A549 (cell line): ENCODE measurements around the gene PEX5. TPM values are rescaled to one million over a fixed set of nuclear protein-coding genes. Genes with fewer than 3 reads are reported as not detected.
A peak's percentile ranks its signal among the peaks of the same experiment; 100 is the strongest.
"Not testable (repeated sequence)": the region's sequence is repeated elsewhere in the genome, so short reads cannot be mapped to it uniquely, and the experiment has no call there.

Experiments used
- ATAC-seq, 2 experiments: fragments of 200-7000 bp in 1 of 2; fragments of >200 bp in 1 of 2; cut with Nextera tagmentation in 1 of 2; cut with Tn5 transposase in 1 of 2; 3 replicates each; pipeline versions ENCODE4 v1.8.0 to v1.9.1; 2018 to 2020; ENCODE audit warnings: mild to moderate bottlenecking in 1 of 2, moderate library complexity in 1 of 2
- CTCF ChIA-PET: fragments of 300-600 bp; sonication (Branson Sonifier 250); formaldehyde crosslinking; extraction: SDS; loops from one replicate; lab custom pipeline; 2021; ENCODE audit warnings: antibody characterized with exemption, inconsistent platforms; lab: Yijun Ruan, JAX
- POLR2A ChIA-PET: fragments of 350-600 bp; formaldehyde crosslinking; extraction: SDS; loops from one replicate; lab custom pipeline; 2021; ENCODE audit warnings: antibody characterized with exemption, inconsistent platforms; lab: Yijun Ruan, JAX
- DNase-seq, 2 experiments: peaks; one replicate each; pipeline versions ENCODE4 v3.0.0 to v3.0.0-alpha.2; 2011 to 2016; ENCODE audit warnings: low read depth in 1 of 2, low spot score in 1 of 2
- FAIRE-seq: peaks from 2 replicates; lab custom pipeline; 2011; peaks lifted over from hg19 to GRCh38; lab: Jason Lieb, UNC
- H3K27ac ChIP-seq, 2 experiments: fragments of >200 bp; sonication (Bioruptor Twin); formaldehyde crosslinking; 3 replicates each; pipeline ENCODE4 v1.5.1; 2016 to 2017
- H3K4me1 ChIP-seq: fragments of >200 bp; sonication (Bioruptor Twin); formaldehyde crosslinking; 3 replicates; pipeline ENCODE4 v1.6.1; 2016
- H3K4me2 ChIP-seq: fragments of >200 bp; sonication (Bioruptor Twin); formaldehyde crosslinking; 3 replicates; pipeline ENCODE4 v1.6.1; 2016
- H3K4me3 ChIP-seq: fragments of >200 bp; sonication (Bioruptor Twin); formaldehyde crosslinking; 3 replicates; pipeline ENCODE4 v1.5.1; 2016
- H3K9me3 ChIP-seq: fragments of >200 bp; sonication (Bioruptor Twin); formaldehyde crosslinking; 3 replicates; pipeline ENCODE4 v1.6.1; 2016
- BHLHE40 ChIP-seq: IDR thresholded peaks from 2 replicates; pipeline ENCODE4 v1.6.1; 2012; ENCODE audit warnings: low read depth, low read length, inconsistent platforms
- CBX2 ChIP-seq: fragments of 200-600 bp; sonication (generic); IDR thresholded peaks from 2 replicates; pipeline ENCODE4 v1.6.1; 2016; ENCODE audit warnings: low read depth, mild to moderate bottlenecking, borderline replicate concordance
- CEBPB ChIP-seq, 2 experiments: fragments of >200 bp in 1 of 2; sonication (Bioruptor Twin) in 1 of 2; formaldehyde crosslinking in 1 of 2; IDR thresholded peaks; 2 replicates each; pipeline ENCODE4 v1.6.1; 2012 to 2016
- CTCF ChIP-seq: fragments of >200 bp; sonication (Bioruptor Twin); formaldehyde crosslinking; IDR thresholded peaks from 3 replicates; pipeline ENCODE4 v1.5.1; 2016
- E2F6 ChIP-seq: IDR thresholded peaks from 2 replicates; pipeline ENCODE4 v1.6.1; 2012; ENCODE audit warnings: low read depth, borderline replicate concordance
- EHMT2 ChIP-seq: fragments of 200-600 bp; sonication (generic); IDR thresholded peaks from 2 replicates; pipeline ENCODE4 v1.6.1; 2016; ENCODE audit warnings: antibody characterized with exemption, low read depth, mild to moderate bottlenecking, moderate library complexity
- FOSB ChIP-seq: fragments of 250-450 bp; sonication (Bioruptor Pico); IDR thresholded peaks from 2 replicates; pipeline ENCODE4 v1.5.0; 2020; ENCODE audit warnings: mild to moderate bottlenecking, moderate library complexity
- FOSL2 ChIP-seq, 2 experiments: fragments of 450-650 bp in 1 of 2; fragments of >200 bp in 1 of 2; sonication (Bioruptor Twin) in 1 of 2; formaldehyde crosslinking; IDR thresholded peaks; 2 replicates each; pipeline versions ENCODE4 v1.5.0 to v1.6.1; 2016 to 2020; ENCODE audit warnings: mild to moderate bottlenecking in 1 of 2, moderate library complexity in 1 of 2
- FOXS1 ChIP-seq: fragments of 250-450 bp; sonication (Bioruptor Pico); IDR thresholded peaks from 2 replicates; pipeline ENCODE4 v1.5.0; 2020; ENCODE audit warnings: mild to moderate bottlenecking, moderate library complexity
- HES2 ChIP-seq: fragments of >200 bp; sonication (Bioruptor Twin); formaldehyde crosslinking; IDR thresholded peaks from 2 replicates; pipeline ENCODE4 v1.6.1; 2016
- HEYL ChIP-seq: fragments of 250-450 bp; sonication (Bioruptor Pico); IDR thresholded peaks from 2 replicates; pipeline ENCODE4 v1.8.0; 2021; ENCODE audit warnings: mild to moderate bottlenecking, moderate library complexity
- HOXA7 ChIP-seq: fragments of 250-450 bp; sonication (Bioruptor Pico); IDR thresholded peaks from 2 replicates; pipeline ENCODE4 v1.5.0; 2020; ENCODE audit warnings: mild to moderate bottlenecking, moderate library complexity
- HOXB5 ChIP-seq: fragments of 250-450 bp; sonication (Bioruptor Pico); IDR thresholded peaks from 2 replicates; pipeline ENCODE4 v1.5.0; 2020; ENCODE audit warnings: mild to moderate bottlenecking, moderate library complexity
- JUNB ChIP-seq: fragments of >200 bp; sonication (Bioruptor Twin); formaldehyde crosslinking; IDR thresholded peaks from 2 replicates; pipeline ENCODE4 v1.6.1; 2016
- KDM1A ChIP-seq: fragments of 200-600 bp; sonication (generic); IDR thresholded peaks from 2 replicates; pipeline ENCODE4 v1.6.1; 2016; ENCODE audit warnings: low read depth, mild to moderate bottlenecking
- KDM5A ChIP-seq: fragments of 200-600 bp; sonication (generic); IDR thresholded peaks from 2 replicates; pipeline ENCODE4 v1.6.1; 2016; ENCODE audit warnings: antibody characterized with exemption, mild to moderate bottlenecking
- MAX ChIP-seq: IDR thresholded peaks from 2 replicates; pipeline ENCODE4 v1.6.1; 2012
- PHF8 ChIP-seq: fragments of 200-600 bp; sonication (generic); IDR thresholded peaks from 2 replicates; pipeline ENCODE4 v1.6.1; 2016; ENCODE audit warnings: low read depth, mild to moderate bottlenecking, antibody characterized with exemption, moderate library complexity, borderline replicate concordance
- POLR2AphosphoS2 ChIP-seq: conservative IDR thresholded peaks from 2 replicates; pipeline ENCODE4 v1.6.1; 2012; ENCODE audit warnings: low read length, improper control_type of control experiment, inconsistent platforms
- RAD21 ChIP-seq, 2 experiments: fragments of >200 bp in 1 of 2; sonication (Bioruptor Twin) in 1 of 2; formaldehyde crosslinking in 1 of 2; IDR thresholded peaks in 1 of 2; conservative IDR thresholded peaks in 1 of 2; 2 replicates in 1 of 2; 3 replicates in 1 of 2; pipeline ENCODE4 v1.6.1; 2012 to 2018; ENCODE audit warnings: inconsistent platforms in 1 of 2
- RARB ChIP-seq: fragments of 250-450 bp; sonication (Bioruptor Pico); IDR thresholded peaks from 2 replicates; pipeline ENCODE4 v1.8.0; 2021; ENCODE audit warnings: mild to moderate bottlenecking, moderate library complexity
- RFX5 ChIP-seq: fragments of 450-650 bp; IDR thresholded peaks from 2 replicates; pipeline ENCODE4 v1.7.1; 2014; ENCODE audit warnings: antibody characterized with exemption, mild to moderate bottlenecking, moderate library complexity
- SMC3 ChIP-seq: fragments of >200 bp; sonication (Bioruptor Twin); formaldehyde crosslinking; IDR thresholded peaks from 3 replicates; pipeline ENCODE4 v1.6.1; 2018; ENCODE audit warnings: inconsistent platforms
- SREBF2 ChIP-seq: fragments of 450-650 bp; IDR thresholded peaks from 2 replicates; pipeline ENCODE4 v1.6.1; 2014; ENCODE audit warnings: mild to moderate bottlenecking, moderate library complexity
- TFCP2L1 ChIP-seq: fragments of 250-450 bp; sonication (Bioruptor Pico); IDR thresholded peaks from 2 replicates; pipeline ENCODE4 v1.5.0; 2021; ENCODE audit warnings: mild to moderate bottlenecking
- TP53 ChIP-seq: fragments of 250-450 bp; sonication (Bioruptor Pico); IDR thresholded peaks from 2 replicates; pipeline ENCODE4 v1.5.0; 2021; ENCODE audit warnings: mild to moderate bottlenecking, moderate library complexity
- ZC3H11A ChIP-seq: fragments of 450-650 bp; IDR thresholded peaks from 2 replicates; pipeline ENCODE4 v1.6.1; 2014; ENCODE audit warnings: antibody characterized with exemption, mild to moderate bottlenecking
- ZNF302 ChIP-seq: fragments of 250-450 bp; sonication (Bioruptor Pico); IDR thresholded peaks from 2 replicates; pipeline ENCODE4 v1.9.0; 2021; ENCODE audit warnings: inconsistent platforms, mild to moderate bottlenecking, moderate library complexity
- WGBS: methylation state at CpG from one replicate; pipeline ENCODE4 v1.1.6; 2017; ENCODE audit errors: missing lambda C conversion rate; 5-methylcytosine and 5-hydroxymethylcytosine counted together
- polyA plus RNA-seq, 4 experiments: library from polyadenylated mRNA; depleted of rRNA in 3 of 4; stranded (reverse); fragments of >200 nt; fragmentation: RNase III in 1 of 4; extraction: RNeasy Plus Mini Kit Qiagen cat#74134 plus additional on column Dnase treatment in 1 of 4; gene quantifications; 2 replicates in 3 of 4; 3 replicates in 1 of 4; pipeline ENCODE4 v1.2.3, GENCODE V29; 2011 to 2017

Gene PEX5
- polyA plus RNA-seq, 2 of the 4 experiments (the other 2 are of a cell fraction), result 21.5 to 31.5 TPM

- ChIA-PET CTCF (interaction anchor here (1.1 to 2.1 kb wide), 4 partner anchors 18 to 280 kb away, joined by 5 to 11 read pairs (median 6); partner anchors contain the start of gene C1S), POLR2A (interaction anchor here (0.6 kb wide), 1 partner anchor 259 kb away, joined by 3 read pairs; no protein-coding TSS in a partner anchor)
- no peak for TF ChIP-seq ZC3H11A
- no peak for TF ChIP-seq SREBF2
- no peak for TF ChIP-seq FOSB
- TF ChIP-seq POLR2AphosphoS2, result no peak
- TF ChIP-seq ZNF302 (CRISPR knock-in tag), result no peak
- no peak for TF ChIP-seq HES2
- TF ChIP-seq TP53 (CRISPR knock-in tag), result no peak
- no peak for TF ChIP-seq EHMT2
- no peak for TF ChIP-seq TFCP2L1 (CRISPR knock-in tag)
- no peak for TF ChIP-seq RARB (CRISPR knock-in tag)
- TF ChIP-seq RFX5, result no peak
- TF ChIP-seq KDM1A, result no peak
- no peak for TF ChIP-seq PHF8
- no peak for TF ChIP-seq MAX
- no peak for TF ChIP-seq HOXA7
- no peak for TF ChIP-seq BHLHE40
These were observed 8.8 kb upstream of the PEX5 start for GRCh38 chr12:7180685-7181084.

GRCh38 chr12:7186058-7186457, 3.4 kb upstream of the PEX5 start:
- FAIRE-seq, H3K4me2 ChIP-seq, H3K27ac ChIP-seq, DNase-seq, H3K9me3 ChIP-seq, ATAC-seq, POLR2A ChIA-PET, H3K4me3 ChIP-seq: not testable (repeated sequence)
- CTCF ChIA-PET, result interaction anchor here (1.4 kb wide), 2 partner anchors 24 to 107 kb away, joined by 3 read pairs; no protein-coding TSS in a partner anchor
- peaks cover 14% of the 10 kb centered on the region; the same call in 2 of the 3 replicates for H3K4me1 ChIP-seq
- WGBS, result 36% methylated on average over 2 of the region's 2 CpGs

More at GRCh38 chr12:7180685-7181084, 8.8 kb upstream of the PEX5 start:
- Histone ChIP-seq H3K27ac (no peak overlapping the region), H3K4me3 (no peak overlapping the region), H3K4me1 (no peaks in the 10 kb centered on the region), H3K4me2 (no peak overlapping the region), H3K9me3 (peaks cover 23% of the 10 kb centered on the region; the same call in 2 of the 3 replicates)
- FAIRE-seq, result no peak
- no peak for ATAC-seq
- no peak for DNase-seq
- WGBS, result 20% methylated on average over 1 of the region's 1 CpG

- 3% methylated on average over 21 of the region's 21 CpGs for WGBS
- Histone ChIP-seq H3K27ac (peak overlapping the region; percentile 73 to 94), H3K4me2 (peak overlapping the region; percentile 96), H3K4me1 (peaks cover 19% of the 10 kb centered on the region; the same call in 2 of the 3 replicates), H3K9me3 (no peaks in the 10 kb centered on the region), H3K4me3 (peak overlapping the region; percentile 92)
- peak; percentile 79 to 86 for DNase-seq
- ChIA-PET POLR2A (interaction anchor here (0.9 to 1.6 kb wide), 4 partner anchors 81 to 251 kb away, joined by 3 to 7 read pairs (median 5); partner anchors contain the start of genes C12orf57, C1S and RNU7-1), CTCF (interaction anchor here (0.5 to 2.5 kb wide), 19 partner anchors 9 to 303 kb away, joined by 3 to 15 read pairs (median 4); partner anchors contain the start of gene C1S)
- TF ChIP-seq JUNB (no peak), CBX2 (no peak), KDM5A (no peak), MAX (peak; percentile 2; the same call in 1 of the 2 replicates), HEYL (no peak), FOXS1 (CRISPR knock-in tag) (no peak), EHMT2 (no peak), FOSL2 (IDR thresholded peaks at IDR 0.05) (no peak), FOSL2 (CRISPR knock-in tag; IDR thresholded peaks at IDR 0.05) (peak; percentile 34), RFX5 (0 out of 2 replicates have a peak, but pooled peaks have one; percentile 45), KDM1A (peak; percentile 55; the same call in 1 of the 2 replicates), CEBPB (IDR thresholded peaks at IDR 0.05) (no peak), CTCF (peak; percentile 58), RAD21 (conservative IDR thresholded peaks at IDR 0.05 in 1 of 2, IDR thresholded peaks at IDR 0.05 in 1 of 2) (peak; percentile 64 to 81), E2F6 (0 out of 2 replicates have a peak, but pooled peaks have one; percentile 50), SMC3 (peak; percentile 58), SREBF2 (no peak), HOXB5 (CRISPR knock-in tag) (no peak)
- no peak for FAIRE-seq
- ATAC-seq, result peak; percentile 78 to 88
These were observed 706 bp upstream of the PEX5 start for GRCh38 chr12:7188562-7189397.
